HG02973 (cell line): ENCODE data around the gene RAD51B.

Experiments used
- ATAC-seq: cut with Tn5 transposase; IDR thresholded peaks from one replicate; pipeline ENCODE4 v1.9.1; 2021; ENCODE audit warnings: moderate library complexity; ENCODE audit not compliant: unreplicated experiment

Gene RAD51B

GRCh38 chr14:68668028-68668427, 848.4 kb downstream of the RAD51B start:
- ATAC-seq, result no peak

- ATAC-seq, result no peak
Measured at GRCh38 chr14:68668531-68668930, 849.0 kb downstream of the RAD51B start.

- no peak for ATAC-seq
Measured at GRCh38 chr14:68669111-68669511, 849.5 kb downstream of the RAD51B start.

- no peak for ATAC-seq
Measured at GRCh38 chr14:68669603-68670358, 850.2 kb downstream of the RAD51B start.

GRCh38 chr14:68670359-68670715, 850.8 kb downstream of the RAD51B start:
- ATAC-seq, result no peak

- no peak for ATAC-seq
Measured at GRCh38 chr14:68671909-68672308, 852.3 kb downstream of the RAD51B start.

GRCh38 chr14:68672609-68673285, 853.2 kb downstream of the RAD51B start:
- no peak for ATAC-seq

GRCh38 chr14:68673464-68673863, 853.9 kb downstream of the RAD51B start:
- ATAC-seq, result no peak

- no peak for ATAC-seq
Measured at GRCh38 chr14:68674538-68675232, 855.1 kb downstream of the RAD51B start.

- no peak for ATAC-seq
Measured at GRCh38 chr14:68675233-68675577, 855.6 kb downstream of the RAD51B start.

GRCh38 chr14:68676511-68676943, 856.9 kb downstream of the RAD51B start:
- no peak for ATAC-seq

GRCh38 chr14:68677476-68677875, 857.9 kb downstream of the RAD51B start:
- no peak for ATAC-seq

- no peak for ATAC-seq
Measured at GRCh38 chr14:68677901-68678300, 858.3 kb downstream of the RAD51B start.

GRCh38 chr14:68678471-68678870, 858.9 kb downstream of the RAD51B start:
- no peak for ATAC-seq

- ATAC-seq, result no peak
Measured at GRCh38 chr14:68679301-68679700, 859.7 kb downstream of the RAD51B start.

- ATAC-seq, result no peak
Measured at GRCh38 chr14:68679746-68680467, 860.3 kb downstream of the RAD51B start.

- ATAC-seq, result no peak
Measured at GRCh38 chr14:68680541-68681051, 861.0 kb downstream of the RAD51B start.

GRCh38 chr14:68681256-68682011, 861.9 kb downstream of the RAD51B start:
- ATAC-seq, result no peak

- ATAC-seq, result no peak
Measured at GRCh38 chr14:68682166-68683103, 862.9 kb downstream of the RAD51B start.
